Measurements from ENCODE around the gene PAX2. TPM values are rescaled to one million over a fixed set of nuclear protein-coding genes. Genes with fewer than 3 reads are reported as not detected.
A peak's percentile ranks its signal among the peaks of the same experiment; 100 is the strongest.

PAX2 gene
- total RNA-seq, 1 experiment from 2014 or later: 0.09 TPM

GRCh38 chr10:100747456-100748230 is 2.3 kb downstream of the PAX2 start:
- H3K4me3 Mint-ChIP-seq: no peak overlapping the region; the same call in 1 of the 2 replicates

GRCh38 chr10:100748231-100749058 is 3.1 kb downstream of the PAX2 start:
- Mint-ChIP-seq H3K36me3 (no peaks in the 10 kb centered on the region), H3K4me3 (peak overlapping the region; percentile 34), H3K27me3 (ENCODE audit: low read depth) (peaks cover 96% of the 10 kb centered on the region), H3K9me3 (no peaks in the 10 kb centered on the region), H3K27ac (no peak overlapping the region), H3K4me1 (peaks cover 35% of the 10 kb centered on the region)
- ChIA-PET CTCF (interaction anchor here (0.9 to 2.8 kb wide), 5 partner anchors 8 to 185 kb away, joined by 3 to 21 read pairs (median 4); no protein-coding TSS in a partner anchor), POLR2A (no interaction called here)
- DNase-seq (ENCODE audit: low spot score) (no peak), ATAC-seq (no peak)
- no peak for TF ChIP-seq ELF4 (CRISPR knock-in tag; IDR thresholded peaks at IDR 0.05; ENCODE audit: low read depth)
- TF ChIP-seq CBFB (CRISPR knock-in tag; IDR thresholded peaks at IDR 0.05; ENCODE audit: low read depth): no peak
- no peak for TF ChIP-seq ZNF232 (CRISPR knock-in tag; IDR thresholded peaks at IDR 0.05)
- TF ChIP-seq NFE2L1 (CRISPR knock-in tag; IDR thresholded peaks at IDR 0.05): no peak
- no peak for TF ChIP-seq TCF7 (CRISPR knock-in tag; IDR thresholded peaks at IDR 0.05; ENCODE audit: low read depth)
- TF ChIP-seq NFATC4 (CRISPR knock-in tag; IDR thresholded peaks at IDR 0.05): no peak
- no peak for TF ChIP-seq AFF4 (CRISPR knock-in tag; IDR thresholded peaks at IDR 0.05; ENCODE audit: borderline replicate concordance)
- TF ChIP-seq CREM (CRISPR knock-in tag; IDR thresholded peaks at IDR 0.05): no peak
- no peak for TF ChIP-seq SP1 (CRISPR knock-in tag; conservative IDR thresholded peaks at IDR 0.05)
- TF ChIP-seq ZBTB43 (CRISPR knock-in tag; IDR thresholded peaks at IDR 0.05): no peak

More at GRCh38 chr10:100747456-100748230, 2.3 kb downstream of the PAX2 start:
- H3K9me3 Mint-ChIP-seq: no peaks in the 10 kb centered on the region
- H3K27ac Mint-ChIP-seq: no peak overlapping the region
- POLR2A ChIA-PET: interaction anchor here (0.7 kb wide), 1 partner anchor 181 kb away, joined by 6 read pairs; no protein-coding TSS in a partner anchor
- no peaks in the 10 kb centered on the region for H3K36me3 Mint-ChIP-seq
- TF ChIP-seq IRF1 (CRISPR knock-in tag; IDR thresholded peaks at IDR 0.05) (no peak), ZNF317 (CRISPR knock-in tag; IDR thresholded peaks at IDR 0.05; ENCODE audit: borderline replicate concordance, low read depth) (no peak), TEAD4 (CRISPR knock-in tag; IDR thresholded peaks at IDR 0.05) (no peak), ATF1 (CRISPR knock-in tag; IDR thresholded peaks at IDR 0.05) (no peak), MYBL2 (CRISPR knock-in tag; IDR thresholded peaks at IDR 0.05) (no peak), ARID4B (CRISPR knock-in tag; IDR thresholded peaks at IDR 0.05; ENCODE audit: borderline replicate concordance) (no peak), ZBTB21 (CRISPR knock-in tag; IDR thresholded peaks at IDR 0.05; ENCODE audit: borderline replicate concordance) (no peak), ETV6 (CRISPR knock-in tag; IDR thresholded peaks at IDR 0.05) (no peak), ZNF232 (CRISPR knock-in tag; IDR thresholded peaks at IDR 0.05) (no peak), MXD4 (CRISPR knock-in tag; IDR thresholded peaks at IDR 0.05; ENCODE audit: borderline replicate concordance) (no peak)
- CTCF ChIA-PET: interaction anchor here (0.9 to 1.3 kb wide), 3 partner anchors 63 to 185 kb away, joined by 3 to 6 read pairs (median 4); no protein-coding TSS in a partner anchor
- H3K27me3 Mint-ChIP-seq (ENCODE audit: low read depth): peaks cover 96% of the 10 kb centered on the region
- H3K4me1 Mint-ChIP-seq: peaks cover 43% of the 10 kb centered on the region
- ATAC-seq (no peak; the same call in 1 of the 2 replicates), DNase-seq (ENCODE audit: low spot score) (peak; percentile 65)

Data from WTC11 (cell line).